NCI-H1048 (cell line): ENCODE data around the gene C1orf35.

Experiments
- DNase-seq: peaks from one replicate; lab custom pipeline; 2025; lab: John Stamatoyannopoulos, UW

Gene C1orf35

DNA sequence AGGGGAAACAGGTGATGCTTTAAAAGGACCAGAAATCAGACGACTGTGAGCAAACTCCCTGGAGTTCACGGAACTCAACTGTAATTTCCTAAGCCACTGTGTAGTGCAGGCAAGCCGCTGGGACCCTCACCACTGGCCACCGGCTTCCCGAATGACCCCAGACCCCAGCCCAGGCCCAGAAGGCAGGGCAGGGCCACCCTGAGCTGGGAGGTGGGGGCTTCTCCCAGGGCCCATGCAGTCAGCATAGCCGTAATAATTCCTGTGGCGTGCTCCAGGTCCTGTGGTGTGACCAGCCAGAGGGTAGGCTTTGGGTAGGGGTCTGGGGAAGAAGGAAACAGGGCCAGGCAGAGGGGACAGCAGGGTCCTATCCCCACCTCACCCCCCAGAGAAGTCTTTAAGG is 24.1 kb downstream of the C1orf35 start:
- no peak for DNase-seq

- no peak for DNase-seq
Observed at GRCh38 chr1:228077565-228078330, 25.4 kb downstream of the C1orf35 start.

GRCh38 chr1:228076796-228077430 is 26.2 kb downstream of the C1orf35 start:
- DNase-seq = no peak

DNA sequence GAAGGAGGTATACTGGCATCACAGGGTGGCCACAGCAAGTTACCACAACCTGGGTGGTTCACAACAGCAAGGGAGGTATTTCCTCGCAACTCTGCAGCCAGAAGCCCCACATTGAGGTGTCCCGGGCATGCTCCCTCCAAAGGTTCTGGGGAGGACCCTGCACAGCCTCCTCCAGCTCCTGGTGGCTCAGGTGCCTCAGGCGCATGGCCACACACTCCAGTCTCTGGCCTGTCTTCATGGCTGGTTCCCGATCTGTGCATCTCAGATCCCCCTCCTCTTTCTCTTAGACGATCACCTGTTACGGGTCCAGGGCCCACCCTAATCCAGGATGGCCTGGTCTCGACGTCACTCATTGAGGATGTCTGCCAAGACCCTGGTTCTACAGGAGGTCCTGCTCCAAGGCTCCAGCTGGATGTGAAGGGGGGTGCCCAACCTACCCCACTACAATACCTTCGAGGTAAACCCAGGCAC is 27.3 kb downstream of the C1orf35 start:
- DNase-seq = no peak

- DNase-seq = no peak
Observed at GRCh38 chr1:228074954-228075730, 28.0 kb downstream of the C1orf35 start.

- no peak for DNase-seq
Observed at GRCh38 chr1:228073857-228074545, 29.1 kb downstream of the C1orf35 start.

GRCh38 chr1:228073061-228073856 is 29.9 kb downstream of the C1orf35 start:
- no peak for DNase-seq

DNA sequence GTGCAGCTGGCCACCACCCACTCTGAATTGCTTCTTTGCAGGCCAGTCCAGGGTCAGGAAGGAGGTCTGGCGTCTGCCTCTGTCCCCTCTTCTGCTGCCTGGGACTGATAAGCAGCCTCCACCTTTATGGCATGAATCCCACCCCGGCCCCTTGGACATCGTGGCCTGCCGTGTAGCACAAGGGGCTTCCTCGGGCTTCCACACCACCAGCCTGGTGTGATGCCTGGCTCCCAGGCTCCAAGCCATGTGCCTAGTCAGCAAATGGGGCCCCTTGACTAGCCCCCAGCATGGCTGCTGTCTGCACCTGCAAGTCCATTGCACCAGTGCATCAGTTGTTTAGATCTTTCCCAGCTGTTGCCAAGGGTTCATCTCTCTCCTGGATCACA is 30.5 kb downstream of the C1orf35 start:
- DNase-seq = no peak

DNA sequence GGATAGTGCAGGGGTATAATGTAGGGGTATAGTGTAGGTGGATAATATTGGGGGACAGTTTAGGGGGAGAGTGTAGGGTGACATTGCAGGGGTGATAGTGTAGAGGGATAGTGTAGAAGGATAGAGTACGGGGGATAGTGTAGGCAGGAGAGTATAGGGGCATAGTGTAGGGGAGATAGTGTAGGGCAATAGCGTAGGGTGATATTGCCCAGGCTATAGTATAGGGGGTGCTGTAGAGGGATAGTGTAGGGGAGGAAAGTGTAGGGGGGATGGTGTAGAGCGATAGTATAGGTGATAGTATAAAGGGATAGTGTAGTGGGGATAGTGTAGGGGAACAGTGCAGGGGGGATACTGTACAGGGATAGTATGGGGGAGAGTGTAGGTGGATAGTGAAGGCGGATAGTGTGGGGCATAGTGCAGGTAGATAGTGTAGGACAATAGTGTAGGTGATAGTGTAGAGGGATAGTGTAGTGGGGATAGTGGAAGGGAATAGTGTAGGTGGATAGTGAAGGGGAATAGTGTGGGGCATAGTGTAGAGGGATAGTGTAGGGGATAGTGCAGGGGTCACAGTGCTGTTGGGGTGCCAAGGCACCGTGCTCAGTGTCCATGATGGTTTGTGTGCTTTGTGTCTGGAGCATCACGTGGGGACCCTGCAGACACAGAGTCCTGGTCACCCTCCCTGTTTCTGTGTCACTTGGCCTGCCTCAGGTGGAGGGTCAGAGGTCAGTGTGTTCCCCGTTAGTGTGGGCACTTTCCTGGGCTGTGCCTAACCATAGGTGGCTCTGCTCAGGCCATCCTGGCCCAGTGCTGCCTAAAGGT is 31.1 kb downstream of the C1orf35 start:
- no peak for DNase-seq

- no peak for DNase-seq
Observed at GRCh38 chr1:228070851-228071250, 32.3 kb downstream of the C1orf35 start.

DNA sequence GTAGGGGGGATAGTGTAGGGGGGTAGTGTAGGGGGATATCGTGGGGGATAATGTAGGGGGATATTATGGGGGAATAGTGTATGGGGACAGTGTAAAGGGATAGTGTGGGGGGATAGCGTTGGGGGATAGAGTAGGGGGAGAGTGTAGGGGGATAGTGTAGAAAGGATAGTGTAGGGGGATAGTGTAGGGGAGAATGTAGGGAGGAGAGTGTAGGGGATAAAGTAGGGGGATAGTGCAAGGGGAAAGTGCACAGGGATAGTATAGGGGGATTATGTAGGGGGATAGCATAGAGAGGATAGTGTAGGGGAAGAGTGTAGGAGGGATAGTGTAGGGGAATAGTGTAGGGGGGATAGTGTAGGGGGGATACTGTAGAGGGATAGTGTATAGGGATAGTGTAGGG is 33.0 kb downstream of the C1orf35 start:
- no peak for DNase-seq

- no peak for DNase-seq
Observed at GRCh38 chr1:228068359-228068758, 34.8 kb downstream of the C1orf35 start.

GRCh38 chr1:228066891-228067654 is 36.1 kb downstream of the C1orf35 start:
- DNase-seq = no peak

- no peak for DNase-seq
Observed at GRCh38 chr1:228066416-228066815, 36.7 kb downstream of the C1orf35 start.

DNA sequence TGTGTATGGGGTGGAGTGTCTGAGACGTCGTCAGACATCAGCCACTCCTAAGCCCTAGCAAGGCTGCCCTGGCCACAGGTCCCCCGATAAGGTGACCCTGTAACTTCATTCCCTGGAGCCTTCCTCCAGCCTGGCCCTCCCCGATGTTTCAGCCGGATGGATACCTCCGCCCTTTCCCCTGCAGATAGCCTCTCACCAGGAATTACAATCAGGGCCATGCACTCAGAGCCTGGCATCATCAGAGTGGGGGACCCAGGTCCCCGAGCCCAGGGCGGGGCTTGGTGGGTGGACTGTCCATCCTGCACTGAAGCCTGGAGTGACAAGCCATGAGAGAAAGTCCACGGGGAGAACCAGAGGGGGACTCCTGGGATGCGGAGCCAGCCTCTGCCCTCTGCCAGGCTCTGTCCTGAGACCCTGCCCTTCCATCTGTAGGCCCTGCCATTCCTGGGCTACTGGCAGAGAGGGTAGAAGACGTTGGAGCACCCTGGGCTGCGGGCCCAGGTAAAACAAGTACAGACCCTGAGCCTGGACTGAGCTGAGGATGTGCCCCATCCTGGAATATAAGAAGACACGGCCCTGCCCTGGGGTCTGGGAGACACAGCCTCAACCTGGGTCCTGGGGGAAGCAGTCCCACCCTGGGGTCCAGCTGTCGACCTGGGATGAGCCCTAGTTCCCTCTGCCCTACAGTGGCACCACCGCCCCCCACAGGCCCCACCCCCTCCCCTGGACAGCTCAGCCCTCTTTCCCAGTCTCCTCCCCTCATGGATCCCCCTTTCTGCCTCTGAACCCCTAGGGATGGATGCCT is 37.4 kb downstream of the C1orf35 start:
- DNase-seq = no peak

DNA sequence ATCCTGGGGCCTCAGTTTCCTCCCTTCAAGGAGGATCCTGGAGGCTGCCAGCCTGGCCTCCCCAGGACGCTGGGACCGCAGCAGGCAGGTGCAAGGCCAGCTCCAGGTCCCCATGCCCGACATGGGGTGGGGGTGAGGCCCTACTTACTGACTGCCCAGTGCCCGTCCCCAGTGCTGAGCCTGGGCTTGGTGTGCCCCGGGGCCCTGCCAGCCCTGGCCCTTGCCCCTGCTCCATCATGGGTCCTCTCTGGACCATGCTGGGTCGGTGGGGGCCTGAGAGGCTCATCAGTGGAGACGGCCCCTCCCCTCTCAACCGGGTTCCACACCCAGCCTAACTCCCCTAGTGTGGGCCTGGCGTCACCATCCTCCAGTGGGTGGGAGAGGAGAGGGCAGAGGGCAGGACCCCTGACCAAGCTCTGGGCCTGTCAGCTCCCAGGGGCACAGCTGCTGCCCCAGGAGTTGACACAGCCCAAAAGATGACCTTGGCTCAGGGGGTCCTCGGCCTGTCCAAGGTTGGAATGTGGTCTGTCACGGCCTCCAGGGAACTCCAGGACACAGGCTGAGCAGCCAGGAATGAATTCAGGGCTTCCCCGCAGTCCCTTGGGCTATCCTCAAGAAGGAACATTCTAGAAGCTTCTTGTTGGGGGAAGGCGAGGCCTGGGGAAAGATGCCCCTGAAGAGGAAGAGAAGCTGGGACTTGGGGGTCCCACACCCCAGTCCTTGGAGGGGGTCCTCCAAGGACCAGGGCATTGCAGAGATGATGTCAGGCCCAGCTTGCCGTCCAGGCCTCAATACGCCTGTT is 38.2 kb downstream of the C1orf35 start:
- no peak for DNase-seq

- no peak for DNase-seq
Observed at GRCh38 chr1:228064296-228064695, 38.8 kb downstream of the C1orf35 start.
